Keratinocyte (primary cell): Measurements from ENCODE around the gene B4GALNT2. TPM values are rescaled to one million over a fixed set of nuclear protein-coding genes. Genes with fewer than 3 reads are reported as not detected.

Experiments
- DNase-seq: peaks from one replicate; pipeline ENCODE4 v3.0.0-alpha.2; 2011; ENCODE audit warnings: low read depth, missing footprints, low spot score
- FAIRE-seq: peaks from 2 replicates; lab custom pipeline; 2011; peaks lifted over from hg19 to GRCh38; lab: Jason Lieb, UNC
- H2AFZ ChIP-seq: 2 replicates; pipeline ENCODE4 v1.6.0; 2012; ENCODE audit warnings: low read length, control low read depth, inconsistent platforms; ENCODE audit not compliant: control insufficient read depth
- H3K27ac ChIP-seq: 2 replicates; pipeline ENCODE4 v1.5.1; 2011; ENCODE audit warnings: low read length; ENCODE audit not compliant: control insufficient read depth, insufficient read depth
- H3K27me3 ChIP-seq: 3 replicates; pipeline ENCODE4 v1.6.0; 2011; ENCODE audit warnings: low read length; ENCODE audit not compliant: control insufficient read depth, insufficient read depth; ENCODE audit errors: extremely low read depth
- H3K36me3 ChIP-seq, 2 experiments: 2 replicates in 1 of 2; 3 replicates in 1 of 2; pipeline ENCODE4 v1.5.1; 2011; ENCODE audit warnings: low read length in 2 of 2, mild to moderate bottlenecking in 1 of 2; ENCODE audit not compliant: control insufficient read depth in 2 of 2, insufficient read depth in 2 of 2; ENCODE audit errors: extremely low read depth in 1 of 2
- H3K4me1 ChIP-seq: 3 replicates; pipeline ENCODE4 v1.5.1; 2011; ENCODE audit warnings: low read length; ENCODE audit not compliant: control insufficient read depth, insufficient read depth; ENCODE audit errors: extremely low read depth
- H3K4me2 ChIP-seq: 3 replicates; pipeline ENCODE4 v1.6.0; 2011; ENCODE audit warnings: low read depth, low read length; ENCODE audit not compliant: control insufficient read depth, insufficient read depth; ENCODE audit errors: extremely low read depth
- H3K4me3 ChIP-seq, 3 experiments: fragments of 200-600 bp in 1 of 3; sonication (generic) in 1 of 3; 2 replicates in 2 of 3; 3 replicates in 1 of 3; pipeline ENCODE4 v1.5.1; 2011 to 2016; ENCODE audit warnings: low read length in 3 of 3, mild to moderate bottlenecking in 3 of 3, control low read depth in 2 of 3, inconsistent platforms in 1 of 3, low read depth in 1 of 3, mixed read lengths in 1 of 3, mixed run types in 1 of 3, moderate library complexity in 1 of 3; ENCODE audit not compliant: control insufficient read depth in 2 of 3, insufficient read depth in 2 of 3; ENCODE audit errors: extremely low read depth in 1 of 3
- H3K79me2 ChIP-seq: 2 replicates; pipeline ENCODE4 v1.6.0; 2012; ENCODE audit warnings: low read length; ENCODE audit not compliant: control insufficient read depth, insufficient read depth
- H3K9ac ChIP-seq: 3 replicates; pipeline ENCODE4 v1.6.0; 2011; ENCODE audit warnings: low read length; ENCODE audit not compliant: control insufficient read depth, insufficient read depth; ENCODE audit errors: extremely low read depth
- H3K9me1 ChIP-seq: 3 replicates; pipeline ENCODE4 v1.6.0; 2011; ENCODE audit warnings: low read length; ENCODE audit not compliant: control insufficient read depth, insufficient read depth; ENCODE audit errors: extremely low read depth
- H3K9me3 ChIP-seq: 2 replicates; pipeline ENCODE4 v1.5.1; 2012; ENCODE audit warnings: low read depth, low read length; ENCODE audit not compliant: control insufficient read depth
- H4K20me1 ChIP-seq: 3 replicates; pipeline ENCODE4 v1.6.0; 2011; ENCODE audit warnings: low read length; ENCODE audit not compliant: control insufficient read depth, insufficient read depth; ENCODE audit errors: extremely low read depth
- CTCF ChIP-seq, 3 experiments: IDR thresholded peaks in 1 of 3; conservative IDR thresholded peaks in 1 of 3; optimal IDR thresholded peaks in 1 of 3; 2 replicates in 2 of 3; 3 replicates in 1 of 3; pipeline versions ENCODE3 to v1.5.1; 2011; ENCODE audit warnings: low read length in 3 of 3, mild to moderate bottlenecking in 3 of 3, moderate library complexity in 2 of 3, control low read depth in 1 of 3, inconsistent platforms in 1 of 3; ENCODE audit not compliant: insufficient read depth in 2 of 3; ENCODE audit errors: extremely low read depth in 1 of 3
- EZH2 ChIP-seq: IDR thresholded peaks from one replicate; pipeline ENCODE4 v1.6.1; 2012; ENCODE audit warnings: inconsistent platforms, mild to moderate bottlenecking, low read length, moderate library complexity
- dilution Hi-C: fragments of 300-500 bp; cut with MboI; formaldehyde crosslinking; loops from one replicate; pipeline ENCODE4 v1.7.0; 2020; ENCODE audit warnings: low sequenced_read_pairs; ENCODE audit not compliant: extremely low pct_ligation_motif_present
- polyA plus RNA-seq, 5 experiments: library from polyadenylated mRNA; depleted of rRNA in 3 of 5; stranded (reverse) in 3 of 5; stranded (forward) in 1 of 5; unstranded in 1 of 5; fragments of >200 nt; gene quantifications; 1 replicate in 1 of 5; 2 replicates in 3 of 5; 3 replicates in 1 of 5; pipeline versions ENCODE4 v1.2.1 to v1.2.3, GENCODE V29; 2011 to 2012; ENCODE audit warnings: missing spikeins in 2 of 5, low read depth in 1 of 5, low replicate concordance in 1 of 5

The B4GALNT2 gene
- polyA plus RNA-seq, 1 donor (not counting 4 experiments of a cell fraction or from before 2014, with no cell fraction given) = 0.01 TPM

DNA sequence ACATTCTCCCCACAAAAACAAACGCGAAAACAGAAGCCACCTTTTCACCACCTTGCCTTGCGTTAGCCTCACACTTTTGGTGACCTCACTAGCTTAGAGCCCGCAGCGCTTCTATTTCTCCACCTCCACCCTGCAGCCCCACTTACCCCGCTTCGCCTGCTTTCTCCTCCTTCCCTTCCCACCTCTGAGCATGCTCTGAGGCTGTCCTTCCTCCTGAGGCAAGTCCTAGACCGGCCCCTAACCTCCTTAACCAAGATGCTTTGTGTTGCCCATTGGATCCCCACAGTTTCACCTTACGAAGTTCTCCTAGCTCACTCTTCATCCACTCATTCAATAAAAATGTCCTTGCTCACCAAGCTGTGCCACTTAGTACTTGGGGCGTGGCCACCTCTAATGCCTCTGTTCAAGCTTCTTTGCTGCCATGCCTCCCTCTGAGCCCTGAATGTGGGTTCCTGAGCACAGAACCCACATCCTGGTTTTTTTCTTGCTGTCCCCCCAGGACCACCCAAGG, 76.5 kb downstream of the B4GALNT2 start:
- peaks cover 3% of the 10 kb centered on the region for H3K4me1 ChIP-seq
- H3K9ac ChIP-seq = no peak overlapping the region
- no peaks in the 10 kb centered on the region for H3K79me2 ChIP-seq
- dilution Hi-C loops = loop anchor here (10.0 kb wide), 1 partner anchor 76 kb away; no protein-coding TSS in a partner anchor
- no peak overlapping the region for H3K4me3 ChIP-seq
- H4K20me1 ChIP-seq = no peaks in the 10 kb centered on the region
- H3K4me2 ChIP-seq = no peak overlapping the region
- TF ChIP-seq CTCF (optimal IDR thresholded peaks at IDR 0.05 in 1 of 3, IDR thresholded peaks at IDR 0.05 in 1 of 3, conservative IDR thresholded peaks at IDR 0.05 in 1 of 3; ENCODE audit: extremely low read depth in 1 of 3, insufficient read depth in 2 of 3, low read length in 3 of 3) = no peak
- no peak for TF ChIP-seq EZH2
- no peaks in the 10 kb centered on the region for H3K36me3 ChIP-seq
- H3K27ac ChIP-seq = no peak overlapping the region
- no peak for DNase-seq
- H3K27me3 ChIP-seq = peaks cover 17% of the 10 kb centered on the region
- no peak for FAIRE-seq
- H2AFZ ChIP-seq = no peak overlapping the region
- no peaks in the 10 kb centered on the region for H3K9me1 ChIP-seq
- H3K9me3 ChIP-seq = no peaks in the 10 kb centered on the region

- dilution Hi-C loops = no loop called here
- no peak within 1 kb of the TSS for H3K4me3 ChIP-seq
Measured at GRCh38 chr17:49210158-49211029, 77.8 kb downstream of the B4GALNT2 start, which contains the start of the genes ABI3 and GNGT2. Gene ABI3, plus strand, starts transcription at chr17:49210707. Its CDS starts 18 bp downstream, at chr17:49210725. Gene GNGT2, minus strand, starts transcription at chr17:49210574. Its CDS starts 3,152 bp downstream, at chr17:49207422.

More at GRCh38 chr17:49210158-49211029, 77.8 kb downstream of the B4GALNT2 start, which contains the start of the genes ABI3 and GNGT2:
- no peak for DNase-seq
- Histone ChIP-seq H2AFZ (no peak within 1 kb of the TSS), H3K27ac (no peak within 1 kb of the TSS), H3K36me3 (no peaks in the 10 kb centered on the region), H3K4me2 (no peak within 1 kb of the TSS), H3K27me3 (peaks cover 16% of the 10 kb centered on the region), H3K4me1 (peaks cover 3% of the 10 kb centered on the region), H4K20me1 (no peaks in the 10 kb centered on the region), H3K79me2 (no peaks in the 10 kb centered on the region), H3K9me1 (no peaks in the 10 kb centered on the region), H3K9ac (no peak within 1 kb of the TSS), H3K9me3 (no peaks in the 10 kb centered on the region)
- FAIRE-seq = no peak
- no peak for TF ChIP-seq CTCF (optimal IDR thresholded peaks at IDR 0.05 in 1 of 3, IDR thresholded peaks at IDR 0.05 in 1 of 3, conservative IDR thresholded peaks at IDR 0.05 in 1 of 3; ENCODE audit: extremely low read depth in 1 of 3, insufficient read depth in 2 of 3, low read length in 3 of 3)
- no peak for TF ChIP-seq EZH2
